ENCODE results near the gene CYP4F8. TPM values are rescaled to one million over a fixed set of nuclear protein-coding genes. Genes with fewer than 3 reads are reported as not detected.

The CYP4F8 gene
- total and polyA plus RNA-seq, 9 of the 15 experiments (the other 6 are each of a cell fraction or from before 2014, with no cell fraction given), result not detected

GRCh38 chr19:15584541-15585115 lies 30.4 kb upstream of the CYP4F8 start (continued):
- TF ChIP-seq CBX8 (IDR thresholded peaks at IDR 0.05; ENCODE audit: borderline replicate concordance, extremely low read depth, low read depth, low read length, poor library complexity, severe bottlenecking) (no peak), SMARCE1 (IDR thresholded peaks at IDR 0.05) (no peak), RBM15 (IDR thresholded peaks at IDR 0.05; ENCODE audit: insufficient read depth, low read length) (no peak), BMI1 (IDR thresholded peaks at IDR 0.05; ENCODE audit: low read length) (no peak), ZKSCAN8 (CRISPR knock-in tag; IDR thresholded peaks at IDR 0.05) (no peak), IRF9 (tag; IDR thresholded peaks at IDR 0.05) (no peak), SPI1 (IDR thresholded peaks at IDR 0.05; ENCODE audit: borderline replicate concordance, low read depth, low read length) (no peak), RCOR1 (IDR thresholded peaks at IDR 0.05; ENCODE audit: borderline replicate concordance in 1 of 2, low read depth in 2 of 2, low read length in 2 of 2) (peak; percentile 34 to 77; a peak in 1 of 4 replicates), TRIM24 (IDR thresholded peaks at IDR 0.05) (no peak), ZNF175 (CRISPR knock-in tag; IDR thresholded peaks at IDR 0.05; ENCODE audit: low read depth) (no peak), RBM22 (IDR thresholded peaks at IDR 0.05; ENCODE audit: low read depth, low read length, poor library complexity, severe bottlenecking) (no peak), PTTG1 (tag; IDR thresholded peaks at IDR 0.05; ENCODE audit: low read depth) (no peak), SRF (CRISPR knock-in tag; IDR thresholded peaks at IDR 0.05) (no peak), TRIM28 (IDR thresholded peaks at IDR 0.05) (no peak), STAG1 (CRISPR knock-in tag; IDR thresholded peaks at IDR 0.05; ENCODE audit: borderline replicate concordance) (peak; percentile 89), TEAD4 (IDR thresholded peaks at IDR 0.05; ENCODE audit: low read length) (0 out of 2 replicates have a peak, but pooled peaks have one; percentile 34), TEAD4 (CRISPR knock-in tag; IDR thresholded peaks at IDR 0.05; ENCODE audit: borderline replicate concordance) (no peak), VEZF1 (CRISPR knock-in tag; IDR thresholded peaks at IDR 0.05) (no peak), TEAD1 (CRISPR knock-in tag; IDR thresholded peaks at IDR 0.05) (peak in 1 of 2 experiments; percentile 66; a peak in 1 of 4 replicates), TAF7 (tag; IDR thresholded peaks at IDR 0.05) (no peak), ATF7 (IDR thresholded peaks at IDR 0.05) (no peak)
- TF ChIP-seq, protein P1, sequence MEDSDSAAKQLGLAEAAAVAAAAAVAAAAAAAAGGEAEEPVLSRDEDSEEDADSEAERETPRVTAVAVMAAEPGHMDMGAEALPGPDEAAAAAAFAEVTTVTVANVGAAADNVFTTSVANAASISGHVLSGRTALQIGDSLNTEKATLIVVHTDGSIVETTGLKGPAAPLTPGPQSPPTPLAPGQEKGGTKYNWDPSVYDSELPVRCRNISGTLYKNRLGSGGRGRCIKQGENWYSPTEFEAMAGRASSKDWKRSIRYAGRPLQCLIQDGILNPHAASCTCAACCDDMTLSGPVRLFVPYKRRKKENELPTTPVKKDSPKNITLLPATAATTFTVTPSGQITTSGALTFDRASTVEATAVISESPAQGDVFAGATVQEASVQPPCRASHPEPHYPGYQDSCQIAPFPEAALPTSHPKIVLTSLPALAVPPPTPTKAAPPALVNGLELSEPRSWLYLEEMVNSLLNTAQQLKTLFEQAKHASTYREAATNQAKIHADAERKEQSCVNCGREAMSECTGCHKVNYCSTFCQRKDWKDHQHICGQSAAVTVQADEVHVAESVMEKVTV (CRISPR knock-in tag; IDR thresholded peaks at IDR 0.05), result peak; percentile 61; the same call in 1 of the 2 replicates
- TF ChIP-seq, protein P2, sequence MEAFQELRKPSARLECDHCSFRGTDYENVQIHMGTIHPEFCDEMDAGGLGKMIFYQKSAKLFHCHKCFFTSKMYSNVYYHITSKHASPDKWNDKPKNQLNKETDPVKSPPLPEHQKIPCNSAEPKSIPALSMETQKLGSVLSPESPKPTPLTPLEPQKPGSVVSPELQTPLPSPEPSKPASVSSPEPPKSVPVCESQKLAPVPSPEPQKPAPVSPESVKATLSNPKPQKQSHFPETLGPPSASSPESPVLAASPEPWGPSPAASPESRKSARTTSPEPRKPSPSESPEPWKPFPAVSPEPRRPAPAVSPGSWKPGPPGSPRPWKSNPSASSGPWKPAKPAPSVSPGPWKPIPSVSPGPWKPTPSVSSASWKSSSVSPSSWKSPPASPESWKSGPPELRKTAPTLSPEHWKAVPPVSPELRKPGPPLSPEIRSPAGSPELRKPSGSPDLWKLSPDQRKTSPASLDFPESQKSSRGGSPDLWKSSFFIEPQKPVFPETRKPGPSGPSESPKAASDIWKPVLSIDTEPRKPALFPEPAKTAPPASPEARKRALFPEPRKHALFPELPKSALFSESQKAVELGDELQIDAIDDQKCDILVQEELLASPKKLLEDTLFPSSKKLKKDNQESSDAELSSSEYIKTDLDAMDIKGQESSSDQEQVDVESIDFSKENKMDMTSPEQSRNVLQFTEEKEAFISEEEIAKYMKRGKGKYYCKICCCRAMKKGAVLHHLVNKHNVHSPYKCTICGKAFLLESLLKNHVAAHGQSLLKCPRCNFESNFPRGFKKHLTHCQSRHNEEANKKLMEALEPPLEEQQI (IDR thresholded peaks at IDR 0.05), result no peak
